ENCODE data around the gene ALKBH4.
"Not testable (repeated sequence)": the region's sequence is repeated elsewhere in the genome, so short reads cannot be mapped to it uniquely, and the experiment has no call there.

ALKBH4 gene

GRCh38 chr7:102464577-102465280 lies at the start of gene ALKBH4, which contains the start of gene LRWD1:
Gene ALKBH4 (minus strand): TSS chr7:102464863. CDS start chr7:102464836, 27 bp downstream.
Gene LRWD1 (plus strand): TSS chr7:102464984. CDS start chr7:102465081, 97 bp downstream.
- peak; percentile 41 for DNase-seq

DNA sequence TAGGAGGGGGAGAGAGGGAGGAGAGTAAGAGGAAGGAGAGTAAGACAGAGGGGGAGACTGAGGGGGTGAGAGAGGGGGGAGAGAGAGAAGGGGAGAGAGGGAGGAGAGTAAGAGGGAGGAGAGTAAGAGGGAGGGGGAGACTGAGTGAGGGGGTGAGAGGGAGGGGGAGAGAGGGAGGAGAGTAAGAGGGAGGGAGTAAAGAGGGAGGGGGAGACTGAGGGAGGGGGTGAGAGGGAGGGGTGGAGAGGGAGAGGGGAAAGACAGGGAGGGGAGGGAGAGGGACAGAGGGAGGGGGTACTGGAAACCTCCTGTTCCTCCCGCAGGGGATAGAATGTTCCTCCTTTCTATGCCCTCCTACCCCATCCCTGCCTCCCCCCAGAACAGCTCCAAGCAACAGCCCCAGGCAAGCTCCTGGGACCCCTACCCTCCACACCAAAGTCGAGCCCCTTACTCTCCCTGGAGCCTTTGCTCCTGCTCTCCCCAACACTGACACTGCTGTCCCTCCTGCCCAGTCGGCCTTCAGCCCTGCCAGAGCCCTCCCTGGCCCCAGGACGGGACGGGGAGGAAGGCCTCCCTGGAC lies 48.1 kb upstream of the ALKBH4 start:
- DNase-seq = not testable (repeated sequence)

DNA sequence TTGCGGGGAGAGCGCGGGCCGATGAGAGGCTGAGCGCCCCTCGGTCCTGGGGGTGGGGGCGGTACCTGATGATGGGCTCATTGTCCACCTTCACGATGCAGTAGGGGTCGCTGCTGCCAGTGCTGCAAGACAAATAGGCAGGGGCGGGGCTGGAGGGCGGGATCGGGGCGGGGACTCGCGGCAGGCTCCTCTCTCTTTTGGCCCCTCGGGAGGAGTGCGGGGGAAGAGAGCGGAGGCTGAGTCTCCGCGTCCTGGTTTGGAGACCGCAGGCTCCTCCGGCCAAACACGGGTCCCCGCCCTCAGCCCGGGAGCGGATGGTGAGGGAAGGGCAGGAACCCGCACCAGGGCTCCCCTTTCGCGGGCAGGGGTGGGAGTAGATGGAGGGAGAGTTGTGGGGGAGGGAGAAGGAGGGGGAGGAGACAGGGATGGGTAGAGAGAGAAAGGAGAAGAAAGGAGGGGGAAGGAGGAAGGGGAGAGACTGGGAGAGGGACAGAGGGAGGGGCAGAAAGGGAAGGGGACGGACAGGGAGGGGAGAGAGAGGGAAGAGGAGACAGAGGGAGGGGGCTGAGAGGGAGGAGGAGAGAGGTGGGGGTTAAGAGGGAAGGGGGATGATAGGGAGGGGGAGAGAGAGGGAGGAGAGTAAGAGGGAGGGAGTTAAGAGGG lies 47.3 kb upstream of the ALKBH4 start:
- DNase-seq = not testable (repeated sequence)

GRCh38 chr7:102510575-102510974 lies 45.9 kb upstream of the ALKBH4 start:
- DNase-seq = not testable (repeated sequence)

DNA sequence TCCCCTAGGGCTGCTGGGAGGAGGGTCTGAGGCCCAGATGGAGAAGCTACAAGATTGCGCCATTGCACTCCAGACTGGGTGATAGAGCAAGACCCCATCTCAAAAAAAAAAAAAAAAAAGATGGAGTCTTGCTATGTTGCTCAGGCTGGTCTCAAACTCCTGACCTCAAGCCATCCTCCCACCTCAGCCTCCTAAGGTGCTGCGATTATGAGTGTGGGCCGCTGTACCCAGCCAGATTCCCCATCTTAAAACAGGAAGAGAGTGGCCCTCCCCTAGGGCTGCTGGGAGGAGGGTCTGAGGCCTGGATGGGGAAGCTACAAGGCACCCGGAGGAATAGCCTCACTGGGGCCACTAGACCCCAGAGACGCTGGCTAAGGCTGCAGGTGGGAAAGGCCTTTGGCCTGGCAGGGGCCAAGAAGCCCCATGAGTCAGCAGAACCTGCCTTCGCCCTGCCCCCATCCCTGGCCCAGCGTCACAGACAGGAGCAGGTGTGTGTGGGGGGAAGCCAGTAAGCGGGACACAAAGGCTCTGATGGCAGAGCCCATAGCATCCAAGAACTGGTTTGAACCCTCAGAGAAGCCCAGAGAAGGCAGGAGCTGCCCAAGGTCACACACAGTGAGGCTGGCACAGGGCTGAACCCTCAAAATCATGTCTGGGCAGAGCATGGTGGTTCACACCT lies 42.9 kb upstream of the ALKBH4 start:
- not testable (repeated sequence) for DNase-seq

GRCh38 chr7:102505298-102506185 lies 40.9 kb upstream of the ALKBH4 start:
- not testable (repeated sequence) for DNase-seq

- not testable (repeated sequence) for DNase-seq
Measured at GRCh38 chr7:102503141-102503540, 38.5 kb upstream of the ALKBH4 start.

DNA sequence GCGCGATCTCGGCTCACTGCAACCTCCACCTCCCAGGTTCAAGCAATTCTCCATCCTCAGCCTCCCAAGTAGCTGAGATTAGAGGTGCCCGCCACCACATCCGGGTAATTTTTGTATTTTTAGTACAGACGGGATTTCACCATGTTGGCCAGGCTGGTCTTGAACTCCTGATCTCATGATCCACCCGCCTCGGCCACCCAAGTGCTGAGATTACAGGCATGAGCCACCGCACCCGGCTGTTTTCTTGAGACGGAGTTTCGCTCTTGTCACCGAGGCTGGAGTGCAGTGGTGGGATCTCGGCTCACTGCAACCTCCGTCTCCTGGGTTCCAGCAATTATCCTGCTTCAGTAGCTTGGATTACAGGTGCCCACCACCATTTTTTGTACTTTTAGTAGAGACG lies 33.7 kb upstream of the ALKBH4 start:
- not testable (repeated sequence) for DNase-seq

- not testable (repeated sequence) for DNase-seq
Measured at GRCh38 chr7:102497308-102497707, 32.6 kb upstream of the ALKBH4 start.

- not testable (repeated sequence) for DNase-seq
Measured at GRCh38 chr7:102496861-102497260, 32.2 kb upstream of the ALKBH4 start.

DNA sequence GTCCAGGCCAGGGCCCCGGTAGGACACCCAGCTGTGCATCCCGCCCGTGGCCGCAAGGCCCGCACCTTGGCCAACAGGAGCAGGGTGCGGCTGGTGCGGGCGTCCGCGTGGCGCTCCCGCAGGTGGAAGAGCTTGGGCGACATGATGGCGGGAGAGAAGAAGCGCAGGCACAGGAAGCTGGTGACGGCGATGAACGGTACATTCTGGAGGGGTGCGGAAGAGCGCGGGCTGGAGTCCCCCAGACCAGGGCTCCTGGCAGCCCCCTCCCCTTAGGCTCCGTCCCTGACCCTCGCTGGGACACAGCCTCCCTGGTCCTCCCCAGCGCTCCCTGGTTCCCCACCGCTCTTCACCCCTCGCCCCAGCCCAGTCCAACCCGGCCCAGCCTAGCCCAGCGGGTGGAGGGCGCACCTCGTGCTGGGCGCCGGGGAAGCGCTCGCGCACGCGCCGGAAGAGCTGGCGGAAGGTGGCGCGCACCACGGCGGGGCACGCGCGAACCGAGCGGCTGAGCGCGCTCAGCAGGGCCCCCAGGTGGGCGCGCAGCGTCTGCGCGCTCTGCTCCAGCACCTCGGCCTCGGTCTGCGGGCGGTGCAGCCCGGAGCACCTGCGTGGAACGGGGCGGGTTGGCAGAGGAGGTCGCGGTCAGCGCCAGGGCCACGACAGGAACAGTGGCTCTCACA lies 29.9 kb upstream of the ALKBH4 start:
- not testable (repeated sequence) for DNase-seq

- DNase-seq = not testable (repeated sequence)
Measured at GRCh38 chr7:102494026-102494425, 29.4 kb upstream of the ALKBH4 start.

- DNase-seq = not testable (repeated sequence)
Measured at GRCh38 chr7:102493220-102493935, 28.7 kb upstream of the ALKBH4 start.

GRCh38 chr7:102490529-102491075 lies 25.9 kb upstream of the ALKBH4 start:
- not testable (repeated sequence) for DNase-seq

DNA sequence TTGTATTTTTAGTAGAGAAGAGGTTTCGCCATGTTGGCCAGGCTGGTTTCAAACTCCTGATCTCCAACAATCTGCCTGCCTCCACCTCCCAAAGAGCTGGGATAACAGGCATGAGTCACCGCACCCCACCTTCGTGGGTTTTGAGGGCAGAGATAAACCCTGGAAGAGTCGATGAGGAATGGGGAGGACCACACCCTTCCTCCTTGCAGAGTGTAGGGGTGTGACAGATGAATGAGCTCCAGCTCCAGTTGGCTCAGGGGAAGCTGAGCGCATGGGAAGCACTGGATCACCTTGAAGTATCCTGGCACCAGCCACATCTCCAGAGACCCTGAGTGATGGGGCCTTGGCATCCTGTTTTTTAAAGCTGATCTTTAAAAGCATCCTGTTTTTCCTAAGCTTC lies 19.7 kb upstream of the ALKBH4 start:
- not testable (repeated sequence) for DNase-seq

DNA sequence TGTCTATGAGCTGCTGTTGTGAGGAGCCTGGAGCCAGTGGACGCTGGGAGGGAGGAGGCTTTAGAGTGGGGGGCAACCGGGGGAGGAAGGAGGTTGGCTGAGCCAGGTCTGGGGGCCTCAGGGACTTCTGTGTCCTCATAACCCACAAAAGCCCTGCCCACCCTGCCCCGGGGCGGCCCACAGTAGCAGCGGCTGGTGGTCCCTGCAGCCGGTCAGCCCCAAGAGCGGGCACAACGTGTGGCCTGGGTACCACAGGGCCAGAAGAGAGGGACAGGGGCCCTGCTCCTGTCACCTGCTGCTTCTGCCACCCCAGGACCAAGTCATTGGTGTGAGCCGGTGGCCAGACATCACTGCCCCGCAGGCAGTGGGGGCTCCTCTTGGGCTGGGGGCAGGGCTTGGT lies 17.3 kb upstream of the ALKBH4 start:
- not testable (repeated sequence) for DNase-seq

- DNase-seq = not testable (repeated sequence)
Measured at GRCh38 chr7:102479982-102480637, 15.4 kb upstream of the ALKBH4 start.

DNA sequence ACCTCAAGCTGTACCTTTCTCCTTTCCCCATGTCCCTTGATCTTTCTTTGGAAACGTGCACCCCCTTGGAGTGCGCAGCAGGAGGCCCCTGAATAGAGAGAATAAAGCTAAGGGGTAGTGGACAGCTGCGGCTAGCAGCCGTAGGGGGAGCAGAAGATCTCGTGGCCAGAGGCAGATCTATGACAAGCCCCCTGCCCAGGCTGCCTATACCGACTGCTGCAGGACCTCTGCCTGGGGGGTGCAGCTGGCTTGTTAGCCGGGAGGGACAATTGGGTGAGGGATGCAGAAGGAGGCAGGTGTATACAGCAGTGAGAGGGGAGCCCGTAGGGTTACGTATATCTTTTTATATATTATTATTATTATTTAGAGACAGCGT lies 14.5 kb upstream of the ALKBH4 start:
- not testable (repeated sequence) for DNase-seq

DNA sequence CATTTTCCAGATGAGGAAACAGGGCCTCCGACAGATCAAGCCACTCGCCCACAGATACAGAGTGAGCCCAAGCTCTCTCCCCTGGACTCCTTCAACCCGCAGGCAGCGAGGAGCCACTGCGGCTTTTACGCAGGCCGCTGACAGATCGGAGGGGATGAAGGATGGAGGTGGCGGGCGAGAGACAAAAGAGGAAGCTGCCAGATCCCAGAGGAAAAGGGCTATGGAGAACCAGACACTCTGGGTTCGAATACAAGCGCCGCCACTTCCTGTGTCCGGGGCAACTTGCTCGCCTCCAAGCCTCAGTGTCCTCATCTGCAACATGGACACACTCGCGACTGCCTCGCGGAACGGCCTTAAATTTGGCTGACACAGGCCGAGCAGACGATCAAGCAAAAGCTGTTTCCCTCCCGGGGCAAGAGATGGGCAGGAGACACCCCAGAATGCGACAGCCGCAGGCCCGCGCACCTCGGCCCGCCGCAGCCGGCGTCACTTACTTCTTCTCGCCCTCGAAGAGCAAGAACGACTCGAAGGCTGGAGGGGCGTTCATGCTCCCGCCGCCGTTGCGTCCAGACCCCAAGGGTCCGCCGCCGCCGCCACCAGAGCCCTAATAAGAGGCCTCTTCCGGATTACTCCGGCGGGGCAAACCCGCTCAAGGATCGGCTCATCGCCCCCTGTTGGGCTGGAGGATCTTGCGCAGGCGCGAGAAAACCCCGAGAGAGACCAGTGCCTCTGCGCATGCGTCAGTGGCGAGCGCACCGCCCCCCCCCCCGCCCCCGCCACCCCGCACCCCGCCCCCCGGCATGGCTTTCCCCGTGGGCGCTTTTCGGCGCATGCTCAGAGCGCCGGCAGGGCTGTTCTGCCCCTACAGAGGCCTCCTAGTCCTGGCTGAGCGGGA lies 13.9 kb upstream of the ALKBH4 start, which contains the start of gene POLR2J:
TSS of gene POLR2J (minus strand) at position 609 of the 895 bp plus-strand sequence. CDS start at position 547, 62 bp downstream.
- DNase-seq = not testable (repeated sequence)

All from KG1 (cell line).